Prostate gland (tissue), 2 donors: ENCODE measurements around the gene HECW1.

Source experiments
- POLR2A ChIP-seq: fragments of 450-650 bp; IDR thresholded peaks from one replicate; pipeline ENCODE4 v1.6.1; 2016; ENCODE audit warnings: antibody characterized with exemption, mild to moderate bottlenecking
- POLR2AphosphoS5 ChIP-seq: sonication (generic); formaldehyde crosslinking; IDR thresholded peaks from one replicate; pipeline ENCODE4 v1.6.1; 2017; ENCODE audit warnings: antibody characterized with exemption
- TF ChIP-seq, protein P1 (sequence below), 4 experiments: fragments of 200-600 bp in 2 of 4; fragments of 450-650 bp in 2 of 4; sonication (generic) in 2 of 4; IDR thresholded peaks; 1 replicate in 3 of 4; 2 replicates in 1 of 4; pipeline ENCODE4 v1.5.1; 2016 to 2019; ENCODE audit warnings: antibody characterized with exemption in 4 of 4, mild to moderate bottlenecking in 2 of 4, moderate library complexity in 2 of 4

DNA sequence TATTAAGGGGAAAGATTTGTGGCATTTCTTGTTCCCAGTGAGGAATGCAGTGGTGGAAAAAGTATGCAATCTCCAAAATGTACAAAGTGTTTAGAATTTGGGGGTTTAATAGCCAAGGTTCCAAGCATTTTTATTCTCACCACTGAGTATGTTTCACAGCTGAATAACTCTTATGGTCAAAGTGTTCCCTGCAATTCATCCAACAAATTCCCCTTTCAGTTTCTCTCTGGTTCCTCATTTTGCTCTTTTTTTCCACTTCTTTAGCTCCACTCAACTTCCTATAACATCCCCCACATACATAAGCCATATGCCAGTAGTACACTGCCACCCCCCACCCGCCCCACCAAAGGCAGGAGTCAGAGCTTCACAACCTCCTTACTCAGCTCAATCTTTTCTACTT is 4.6 kb downstream of the HECW1 start:
- no peak for TF ChIP-seq POLR2AphosphoS5
- no peak for TF ChIP-seq POLR2A
- TF ChIP-seq, protein P1, sequence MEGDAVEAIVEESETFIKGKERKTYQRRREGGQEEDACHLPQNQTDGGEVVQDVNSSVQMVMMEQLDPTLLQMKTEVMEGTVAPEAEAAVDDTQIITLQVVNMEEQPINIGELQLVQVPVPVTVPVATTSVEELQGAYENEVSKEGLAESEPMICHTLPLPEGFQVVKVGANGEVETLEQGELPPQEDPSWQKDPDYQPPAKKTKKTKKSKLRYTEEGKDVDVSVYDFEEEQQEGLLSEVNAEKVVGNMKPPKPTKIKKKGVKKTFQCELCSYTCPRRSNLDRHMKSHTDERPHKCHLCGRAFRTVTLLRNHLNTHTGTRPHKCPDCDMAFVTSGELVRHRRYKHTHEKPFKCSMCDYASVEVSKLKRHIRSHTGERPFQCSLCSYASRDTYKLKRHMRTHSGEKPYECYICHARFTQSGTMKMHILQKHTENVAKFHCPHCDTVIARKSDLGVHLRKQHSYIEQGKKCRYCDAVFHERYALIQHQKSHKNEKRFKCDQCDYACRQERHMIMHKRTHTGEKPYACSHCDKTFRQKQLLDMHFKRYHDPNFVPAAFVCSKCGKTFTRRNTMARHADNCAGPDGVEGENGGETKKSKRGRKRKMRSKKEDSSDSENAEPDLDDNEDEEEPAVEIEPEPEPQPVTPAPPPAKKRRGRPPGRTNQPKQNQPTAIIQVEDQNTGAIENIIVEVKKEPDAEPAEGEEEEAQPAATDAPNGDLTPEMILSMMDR (IDR thresholded peaks at IDR 0.05): no peak
